Activated CD4-positive, CD25-positive, alpha-beta regulatory T cell treated with anti-CD3 and anti-CD28 coated beads, Interleukin-2, amount 50 U/mL, for 72 hours (primary cell): ENCODE results near the gene NPW.
A peak's percentile ranks its signal among the peaks of the same experiment; 100 is the strongest.
"Not testable (repeated sequence)": the region's sequence is repeated elsewhere in the genome, so short reads cannot be mapped to it uniquely, and the experiment has no call there.

Experiments used
- DNase-seq: peaks from one replicate; pipeline ENCODE4 v3.0.0; 2021

NPW gene

GRCh38 chr16:2002406-2003230 is 17.0 kb upstream of the NPW start:
- no peak for DNase-seq

DNA sequence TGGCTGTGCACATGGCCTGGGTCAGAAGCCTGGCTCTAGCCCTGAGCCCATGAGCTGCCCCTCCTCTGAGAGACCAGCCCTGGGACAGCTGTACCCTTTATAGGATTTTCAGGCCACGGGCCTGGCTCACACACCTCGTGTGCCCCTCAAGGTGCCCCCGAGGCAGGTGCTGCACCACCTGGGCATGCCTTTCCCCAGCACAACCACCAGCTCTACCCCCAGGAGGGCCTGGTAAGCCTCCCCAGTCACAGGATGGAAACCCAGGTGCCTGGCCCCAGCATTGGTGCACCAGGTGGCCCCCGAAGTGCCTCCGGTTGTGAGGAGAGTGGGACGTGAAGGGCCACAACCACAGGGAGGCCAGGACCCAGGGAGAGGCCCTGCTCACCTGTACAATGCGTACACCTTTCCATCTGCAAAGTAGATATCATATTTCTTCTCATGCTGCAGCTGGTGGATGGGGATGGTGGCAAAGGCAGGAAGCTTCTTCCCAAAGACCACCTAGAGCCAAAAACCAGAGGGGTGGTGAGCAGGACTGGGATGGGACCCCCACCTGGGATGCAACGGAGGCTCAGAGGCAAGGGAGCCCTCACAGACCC is 16.3 kb upstream of the NPW start:
- no peak for DNase-seq

GRCh38 chr16:2003827-2004641 is 15.6 kb upstream of the NPW start:
- peak; percentile 80 for DNase-seq

DNA sequence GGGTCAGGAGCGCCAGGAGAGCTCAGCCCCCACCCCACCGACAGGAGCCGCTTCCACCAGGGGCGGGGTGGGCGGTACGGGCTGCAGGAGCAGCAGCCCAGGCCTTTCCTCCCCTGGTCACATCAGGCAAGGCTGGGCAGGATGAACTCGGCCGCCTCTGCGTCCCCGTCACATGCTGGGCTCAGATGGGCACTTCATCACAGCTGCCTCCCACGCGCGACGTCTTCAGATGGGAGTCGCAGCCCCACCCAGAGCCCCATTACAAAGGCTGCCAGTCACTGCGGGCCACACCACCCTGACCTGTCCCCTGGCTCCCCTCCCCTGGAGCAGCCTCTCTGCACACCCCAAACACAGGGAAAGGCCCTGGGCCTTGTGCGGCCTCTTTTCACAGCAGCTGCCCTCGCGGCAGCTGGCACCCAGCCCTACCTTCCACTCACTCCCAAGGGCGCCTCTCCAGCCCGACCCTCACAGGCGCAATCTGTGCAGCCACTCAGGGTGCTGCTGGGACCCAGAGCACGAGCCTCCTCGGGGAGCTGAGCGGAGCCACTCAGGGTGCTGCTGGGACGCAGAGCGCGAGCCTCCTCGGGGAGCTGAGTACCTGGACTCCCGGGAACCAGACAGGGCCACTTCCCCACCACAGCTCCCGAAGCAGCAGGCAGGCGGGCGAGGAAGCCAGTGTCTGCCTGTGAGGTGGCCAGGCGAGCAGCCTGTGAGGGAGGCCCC is 14.6 kb upstream of the NPW start:
- DNase-seq: no peak

DNA sequence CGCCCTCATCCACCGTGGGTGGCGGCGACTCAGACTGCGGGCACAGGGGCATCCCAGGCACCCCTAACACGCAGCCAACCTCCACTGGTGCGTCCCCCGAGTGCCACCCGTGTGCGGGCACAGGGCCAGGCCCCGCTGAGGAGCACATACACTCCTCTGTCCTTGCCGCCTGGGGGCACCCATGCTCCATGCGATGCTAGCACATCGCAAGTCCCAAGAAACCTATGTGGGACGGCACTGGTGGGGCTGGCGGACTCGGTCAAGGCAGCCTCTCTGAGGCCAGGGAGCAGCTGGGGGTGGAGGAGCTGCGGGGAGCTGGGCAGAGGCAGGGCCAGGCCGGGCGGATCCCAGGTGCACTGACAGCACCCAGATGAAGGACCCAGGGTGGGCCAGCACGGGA is 13.9 kb upstream of the NPW start:
- no peak for DNase-seq

DNA sequence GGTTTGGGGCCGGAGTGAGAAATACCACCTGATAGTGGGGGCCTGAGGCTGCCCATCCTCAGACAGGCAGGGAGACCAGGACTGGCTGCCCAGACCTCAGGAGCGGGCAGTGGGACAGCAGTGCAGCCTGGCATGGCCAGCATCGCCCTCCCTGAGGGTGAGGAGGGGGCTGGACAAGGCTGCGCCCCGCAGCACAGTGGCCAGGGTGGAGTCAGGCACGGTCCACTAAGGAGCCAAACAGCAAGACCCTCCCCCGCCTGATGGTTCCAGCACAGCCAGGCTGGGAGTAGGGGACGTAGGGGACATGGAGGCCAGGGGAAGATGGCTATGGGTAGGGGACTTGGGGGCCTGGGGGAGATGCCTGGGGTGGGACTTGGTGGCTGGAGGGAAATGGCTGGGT is 13.3 kb upstream of the NPW start:
- DNase-seq: no peak

- no peak for DNase-seq
Observed at GRCh38 chr16:2007081-2007836, 12.3 kb upstream of the NPW start.

GRCh38 chr16:2008009-2008526 is 11.5 kb upstream of the NPW start:
- no peak for DNase-seq

GRCh38 chr16:2008631-2009163 is 10.9 kb upstream of the NPW start:
- DNase-seq: no peak

GRCh38 chr16:2009164-2009711 is 10.3 kb upstream of the NPW start:
- no peak for DNase-seq

GRCh38 chr16:2009791-2010510 is 9.6 kb upstream of the NPW start, which contains the start of gene ZNF598:
Gene ZNF598 (minus strand): TSS chr16:2009821.
- peak; percentile 82 for DNase-seq

DNA sequence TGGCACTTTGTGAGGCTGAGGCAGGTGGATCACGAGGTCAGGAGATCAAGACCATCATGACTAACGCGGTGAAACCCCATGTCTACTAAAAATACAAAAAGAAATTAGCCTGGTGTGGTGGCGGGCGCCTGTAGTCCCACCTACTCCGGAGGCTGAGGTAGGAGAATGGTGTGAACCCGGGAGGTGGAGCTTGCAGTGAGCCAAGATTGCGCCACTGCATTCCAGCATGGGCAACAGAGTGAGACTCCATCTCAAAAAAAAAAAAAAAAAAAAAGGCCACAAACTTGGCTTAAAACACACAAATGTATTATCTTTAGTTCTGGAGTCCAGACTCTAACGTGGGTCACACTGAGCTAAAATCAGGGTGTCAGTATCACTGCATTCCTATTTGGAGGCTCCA is 7.9 kb upstream of the NPW start:
- DNase-seq: not testable (repeated sequence)

DNA sequence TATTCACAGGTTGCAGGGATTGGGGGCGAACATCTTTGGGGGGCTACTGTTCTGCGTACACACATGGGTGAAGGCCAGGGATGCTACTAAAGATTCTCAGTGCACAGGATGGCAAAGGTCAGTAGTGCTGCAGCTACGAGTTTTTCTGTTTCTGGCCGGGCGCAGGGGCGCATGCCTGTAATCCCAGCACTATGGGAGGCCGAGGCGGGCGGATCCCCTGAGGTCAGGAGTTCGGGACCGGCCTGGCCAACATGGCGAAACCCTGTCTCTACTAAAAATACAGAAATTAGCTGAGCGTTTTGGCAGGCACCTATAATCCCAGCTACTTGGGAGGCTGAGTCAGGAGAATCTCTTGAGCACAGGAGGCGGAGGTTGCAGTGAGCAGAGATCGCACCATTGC is 6.1 kb upstream of the NPW start:
- no peak for DNase-seq

- no peak for DNase-seq
Observed at GRCh38 chr16:2015117-2015946, 4.3 kb upstream of the NPW start.

DNA sequence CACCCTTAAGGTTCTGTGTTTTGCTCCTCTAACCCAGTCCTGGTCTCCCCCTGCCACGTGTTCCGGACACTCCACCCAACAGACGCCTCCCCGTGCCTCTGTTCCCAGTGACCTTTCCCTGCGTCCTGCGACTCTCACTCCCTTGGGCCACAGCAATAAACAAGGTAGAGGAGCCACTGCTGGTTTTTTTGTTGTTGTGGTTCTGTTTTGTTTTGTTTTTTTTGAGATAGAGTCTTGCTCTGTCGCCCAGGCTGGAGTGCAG is 3.7 kb upstream of the NPW start:
- DNase-seq: no peak

GRCh38 chr16:2016407-2016922 is 3.1 kb upstream of the NPW start:
- no peak for DNase-seq

GRCh38 chr16:2019921-2020831 is 591 bp downstream of the NPW start:
- DNase-seq: no peak

GRCh38 chr16:2022723-2023091 is 3.1 kb downstream of the NPW start:
- no peak for DNase-seq
